Subcutaneous adipose tissue (tissue), 4 donors: Measurements from ENCODE around the gene CYP2A6. TPM values are rescaled to one million over a fixed set of nuclear protein-coding genes. Genes with fewer than 3 reads are reported as not detected.

ENCODE experiments used
- CTCF ChIP-seq: fragments of 450-650 bp; IDR thresholded peaks from one replicate; pipeline ENCODE4 v1.5.1; 2016; ENCODE audit warnings: low read depth, mild to moderate bottlenecking, control low read depth, antibody characterized with exemption, moderate library complexity
- total RNA-seq, 4 donors: library from RNA; depleted of rRNA; stranded (reverse); fragments of >200 nt; gene quantifications; one replicate each; pipeline ENCODE4 v1.1.0, GENCODE V29; 2016

Gene CYP2A6
- total RNA-seq, 4 donors from 2014 or later = 0.94 to 1.7 (median 1.3) TPM; not detected in 1

- TF ChIP-seq CTCF = no peak
These were observed 45.4 kb downstream of the CYP2A6 start for GRCh38 chr19:40804783-40805242.

GRCh38 chr19:40803857-40804782, 46.1 kb downstream of the CYP2A6 start:
- no peak for TF ChIP-seq CTCF

GRCh38 chr19:40803170-40803856, 46.9 kb downstream of the CYP2A6 start:
- TF ChIP-seq CTCF = no peak

GRCh38 chr19:40802300-40803169, 47.7 kb downstream of the CYP2A6 start:
- no peak for TF ChIP-seq CTCF

GRCh38 chr19:40801426-40802299, 48.6 kb downstream of the CYP2A6 start:
- TF ChIP-seq CTCF = no peak

GRCh38 chr19:40800997-40801377, 49.3 kb downstream of the CYP2A6 start:
- TF ChIP-seq CTCF = no peak
